ENCODE data around the gene HLCS.

The HLCS gene

GRCh38 chr21:36848730-36849274 is 117.7 kb downstream of the HLCS start:
- H3K36me3 ChIP-seq (ENCODE audit: control insufficient read depth, insufficient read depth, low read length) = no peaks in the 10 kb centered on the region
- no CpG with 5 or more reads among the region's 3 CpGs for WGBS (ENCODE audit: insufficient coverage, insufficient read length)
- H3K27me3 ChIP-seq (ENCODE audit: control insufficient read depth, insufficient read depth, low read length) = no peaks in the 10 kb centered on the region
- H3K4me1 ChIP-seq (ENCODE audit: control insufficient read depth, insufficient read depth, low read length) = no peaks in the 10 kb centered on the region
- H3K9me3 ChIP-seq (ENCODE audit: control insufficient read depth, insufficient read depth, low read length) = no peaks in the 10 kb centered on the region
- no peak overlapping the region for H3K27ac ChIP-seq (ENCODE audit: low read length)
- no peak overlapping the region for H3K4me3 ChIP-seq (ENCODE audit: low read length)
- DNase-seq (ENCODE audit: low read depth, low spot score) = no peak

GRCh38 chr21:36847189-36847588 is 119.3 kb downstream of the HLCS start:
- Histone ChIP-seq H3K36me3 (ENCODE audit: control insufficient read depth, insufficient read depth, low read length) (no peaks in the 10 kb centered on the region), H3K27me3 (ENCODE audit: control insufficient read depth, insufficient read depth, low read length) (no peaks in the 10 kb centered on the region), H3K27ac (ENCODE audit: low read length) (no peak overlapping the region), H3K4me1 (ENCODE audit: control insufficient read depth, insufficient read depth, low read length) (no peaks in the 10 kb centered on the region), H3K4me3 (ENCODE audit: low read length) (no peak overlapping the region), H3K9me3 (ENCODE audit: control insufficient read depth, insufficient read depth, low read length) (no peaks in the 10 kb centered on the region)
- WGBS (ENCODE audit: insufficient coverage, insufficient read length) = no CpG with 5 or more reads among the region's 5 CpGs
- DNase-seq (ENCODE audit: low read depth, low spot score) = no peak

GRCh38 chr21:36846631-36847030 is 119.8 kb downstream of the HLCS start:
- no peak for DNase-seq (ENCODE audit: low read depth, low spot score)

GRCh38 chr21:36845790-36846189 is 120.7 kb downstream of the HLCS start:
- H3K4me1 ChIP-seq (ENCODE audit: control insufficient read depth, insufficient read depth, low read length) = no peaks in the 10 kb centered on the region
- no peak overlapping the region for H3K27ac ChIP-seq (ENCODE audit: low read length)
- no CpG with 5 or more reads among the region's 2 CpGs for WGBS (ENCODE audit: insufficient coverage, insufficient read length)

More at GRCh38 chr21:36846631-36847030, 119.8 kb downstream of the HLCS start:
- H3K36me3 ChIP-seq (ENCODE audit: control insufficient read depth, insufficient read depth, low read length) = no peaks in the 10 kb centered on the region
- H3K27ac ChIP-seq (ENCODE audit: low read length) = no peak overlapping the region
- WGBS (ENCODE audit: insufficient coverage, insufficient read length) = no CpG with 5 or more reads among the region's 4 CpGs
- H3K27me3 ChIP-seq (ENCODE audit: control insufficient read depth, insufficient read depth, low read length) = no peaks in the 10 kb centered on the region
- H3K4me1 ChIP-seq (ENCODE audit: control insufficient read depth, insufficient read depth, low read length) = no peaks in the 10 kb centered on the region
- no peaks in the 10 kb centered on the region for H3K9me3 ChIP-seq (ENCODE audit: control insufficient read depth, insufficient read depth, low read length)
- no peak overlapping the region for H3K4me3 ChIP-seq (ENCODE audit: low read length)

GRCh38 chr21:36845070-36845469 is 121.4 kb downstream of the HLCS start:
- no CpG with 5 or more reads among the region's 10 CpGs for WGBS (ENCODE audit: insufficient coverage, insufficient read length)
- DNase-seq (ENCODE audit: low read depth, low spot score) = no peak
- no peaks in the 10 kb centered on the region for H3K27me3 ChIP-seq (ENCODE audit: control insufficient read depth, insufficient read depth, low read length)
- H3K36me3 ChIP-seq (ENCODE audit: control insufficient read depth, insufficient read depth, low read length) = no peaks in the 10 kb centered on the region
- H3K4me3 ChIP-seq (ENCODE audit: low read length) = no peak overlapping the region
- no peaks in the 10 kb centered on the region for H3K9me3 ChIP-seq (ENCODE audit: control insufficient read depth, insufficient read depth, low read length)
- H3K4me1 ChIP-seq (ENCODE audit: control insufficient read depth, insufficient read depth, low read length) = no peaks in the 10 kb centered on the region
- H3K27ac ChIP-seq (ENCODE audit: low read length) = no peak overlapping the region

More at GRCh38 chr21:36845790-36846189, 120.7 kb downstream of the HLCS start:
- Histone ChIP-seq H3K9me3 (ENCODE audit: control insufficient read depth, insufficient read depth, low read length) (no peaks in the 10 kb centered on the region), H3K4me3 (ENCODE audit: low read length) (no peak overlapping the region), H3K27me3 (ENCODE audit: control insufficient read depth, insufficient read depth, low read length) (no peaks in the 10 kb centered on the region), H3K36me3 (ENCODE audit: control insufficient read depth, insufficient read depth, low read length) (no peaks in the 10 kb centered on the region)
- no peak for DNase-seq (ENCODE audit: low read depth, low spot score)

GRCh38 chr21:36841866-36842265 is 124.6 kb downstream of the HLCS start:
- no peaks in the 10 kb centered on the region for H3K36me3 ChIP-seq (ENCODE audit: control insufficient read depth, insufficient read depth, low read length)
- H3K27me3 ChIP-seq (ENCODE audit: control insufficient read depth, insufficient read depth, low read length) = no peaks in the 10 kb centered on the region
- H3K27ac ChIP-seq (ENCODE audit: low read length) = no peak overlapping the region
- H3K4me1 ChIP-seq (ENCODE audit: control insufficient read depth, insufficient read depth, low read length) = no peaks in the 10 kb centered on the region
- no peak overlapping the region for H3K4me3 ChIP-seq (ENCODE audit: low read length)
- no peak for DNase-seq (ENCODE audit: low read depth, low spot score)
- WGBS (ENCODE audit: insufficient coverage, insufficient read length) = no CpG with 5 or more reads among the region's 3 CpGs
- no peaks in the 10 kb centered on the region for H3K9me3 ChIP-seq (ENCODE audit: control insufficient read depth, insufficient read depth, low read length)

- Histone ChIP-seq H3K27ac (ENCODE audit: low read length) (no peak overlapping the region), H3K4me1 (ENCODE audit: control insufficient read depth, insufficient read depth, low read length) (peaks cover 1% of the 10 kb centered on the region; the same call in 1 of the 2 replicates), H3K27me3 (ENCODE audit: control insufficient read depth, insufficient read depth, low read length) (no peaks in the 10 kb centered on the region), H3K9me3 (ENCODE audit: control insufficient read depth, insufficient read depth, low read length) (no peaks in the 10 kb centered on the region), H3K4me3 (ENCODE audit: low read length) (no peak overlapping the region), H3K36me3 (ENCODE audit: control insufficient read depth, insufficient read depth, low read length) (no peaks in the 10 kb centered on the region)
- WGBS (ENCODE audit: insufficient coverage, insufficient read length) = no CpG with 5 or more reads among the region's 3 CpGs
- DNase-seq (ENCODE audit: low read depth, low spot score) = no peak
Observed at GRCh38 chr21:36839735-36840134, 126.7 kb downstream of the HLCS start.

- DNase-seq (ENCODE audit: low read depth, low spot score) = no peak
- no CpG with 5 or more reads among the region's 6 CpGs for WGBS (ENCODE audit: insufficient coverage, insufficient read length)
- H3K4me1 ChIP-seq (ENCODE audit: control insufficient read depth, insufficient read depth, low read length) = peaks cover 1% of the 10 kb centered on the region; the same call in 1 of the 2 replicates
Observed at GRCh38 chr21:36839123-36839522, 127.3 kb downstream of the HLCS start.

GRCh38 chr21:36835383-36835795 is 131.1 kb downstream of the HLCS start:
- Histone ChIP-seq H3K36me3 (ENCODE audit: control insufficient read depth, insufficient read depth, low read length) (no peaks in the 10 kb centered on the region), H3K4me3 (ENCODE audit: low read length) (no peak overlapping the region), H3K27me3 (ENCODE audit: control insufficient read depth, insufficient read depth, low read length) (no peaks in the 10 kb centered on the region), H3K9me3 (ENCODE audit: control insufficient read depth, insufficient read depth, low read length) (no peaks in the 10 kb centered on the region), H3K27ac (ENCODE audit: low read length) (no peak overlapping the region), H3K4me1 (ENCODE audit: control insufficient read depth, insufficient read depth, low read length) (peaks cover 1% of the 10 kb centered on the region; the same call in 1 of the 2 replicates)
- no peak for DNase-seq (ENCODE audit: low read depth, low spot score)
- WGBS (ENCODE audit: insufficient coverage, insufficient read length) = no CpG with 5 or more reads among the region's 1 CpG

More at GRCh38 chr21:36839123-36839522, 127.3 kb downstream of the HLCS start:
- Histone ChIP-seq H3K27me3 (ENCODE audit: control insufficient read depth, insufficient read depth, low read length) (no peaks in the 10 kb centered on the region), H3K4me3 (ENCODE audit: low read length) (no peak overlapping the region), H3K27ac (ENCODE audit: low read length) (no peak overlapping the region), H3K36me3 (ENCODE audit: control insufficient read depth, insufficient read depth, low read length) (no peaks in the 10 kb centered on the region), H3K9me3 (ENCODE audit: control insufficient read depth, insufficient read depth, low read length) (no peaks in the 10 kb centered on the region)

- DNase-seq (ENCODE audit: low read depth, low spot score) = no peak
- no CpG with 5 or more reads among the region's 4 CpGs for WGBS (ENCODE audit: insufficient coverage, insufficient read length)
- no peaks in the 10 kb centered on the region for H3K27me3 ChIP-seq (ENCODE audit: control insufficient read depth, insufficient read depth, low read length)
- peaks cover 1% of the 10 kb centered on the region; the same call in 1 of the 2 replicates for H3K4me1 ChIP-seq (ENCODE audit: control insufficient read depth, insufficient read depth, low read length)
- no peak overlapping the region for H3K4me3 ChIP-seq (ENCODE audit: low read length)
- no peaks in the 10 kb centered on the region for H3K36me3 ChIP-seq (ENCODE audit: control insufficient read depth, insufficient read depth, low read length)
- H3K27ac ChIP-seq (ENCODE audit: low read length) = no peak overlapping the region
- H3K9me3 ChIP-seq (ENCODE audit: control insufficient read depth, insufficient read depth, low read length) = no peaks in the 10 kb centered on the region
Observed at GRCh38 chr21:36834192-36834591, 132.3 kb downstream of the HLCS start.

- no peak overlapping the region for H3K27ac ChIP-seq (ENCODE audit: low read length)
- H3K9me3 ChIP-seq (ENCODE audit: control insufficient read depth, insufficient read depth, low read length) = no peaks in the 10 kb centered on the region
- H3K36me3 ChIP-seq (ENCODE audit: control insufficient read depth, insufficient read depth, low read length) = no peaks in the 10 kb centered on the region
- H3K4me1 ChIP-seq (ENCODE audit: control insufficient read depth, insufficient read depth, low read length) = no peaks in the 10 kb centered on the region
- H3K4me3 ChIP-seq (ENCODE audit: low read length) = no peak overlapping the region
- WGBS (ENCODE audit: insufficient coverage, insufficient read length) = no CpG with 5 or more reads among the region's 8 CpGs
- no peaks in the 10 kb centered on the region for H3K27me3 ChIP-seq (ENCODE audit: control insufficient read depth, insufficient read depth, low read length)
- no peak for DNase-seq (ENCODE audit: low read depth, low spot score)
Observed at GRCh38 chr21:36830100-36830499, 136.4 kb downstream of the HLCS start.

All from iPS DF 6.9 (cell line).